Retina (tissue), 1 donor: ENCODE results near the gene CHN2.

Experiments used
- DNase-seq: peaks from one replicate; pipeline ENCODE4 v3.0.0-alpha.2; 2016

The CHN2 gene

GRCh38 chr7:29340696-29341095 lies 146.1 kb downstream of the CHN2 start:
- DNase-seq = no peak

GRCh38 chr7:29341156-29341555 lies 146.6 kb downstream of the CHN2 start:
- DNase-seq = no peak

GRCh38 chr7:29342761-29343160 lies 148.2 kb downstream of the CHN2 start:
- no peak for DNase-seq

- DNase-seq = no peak
Measured at GRCh38 chr7:29343399-29343798, 148.8 kb downstream of the CHN2 start.

- no peak for DNase-seq
Measured at GRCh38 chr7:29344334-29344978, 149.9 kb downstream of the CHN2 start.

GRCh38 chr7:29345590-29345989 lies 151.0 kb downstream of the CHN2 start:
- peak; percentile 34 for DNase-seq

GRCh38 chr7:29346231-29346978 lies 151.8 kb downstream of the CHN2 start:
- no peak for DNase-seq

- DNase-seq = no peak
Measured at GRCh38 chr7:29349362-29349761, 154.8 kb downstream of the CHN2 start.

- DNase-seq = no peak
Measured at GRCh38 chr7:29350351-29350750, 155.8 kb downstream of the CHN2 start.

GRCh38 chr7:29352041-29352440 lies 157.5 kb downstream of the CHN2 start:
- no peak for DNase-seq

- DNase-seq = no peak
Measured at GRCh38 chr7:29353810-29354209, 159.2 kb downstream of the CHN2 start.

- DNase-seq = no peak
Measured at GRCh38 chr7:29354340-29354739, 159.8 kb downstream of the CHN2 start.

GRCh38 chr7:29355388-29355787 lies 160.8 kb downstream of the CHN2 start:
- DNase-seq = no peak

- no peak for DNase-seq
Measured at GRCh38 chr7:29356631-29357030, 162.1 kb downstream of the CHN2 start.

GRCh38 chr7:29359482-29360093 lies 165.0 kb downstream of the CHN2 start:
- no peak for DNase-seq

- no peak for DNase-seq
Measured at GRCh38 chr7:29360633-29361625, 166.4 kb downstream of the CHN2 start.

GRCh38 chr7:29362380-29362779 lies 167.8 kb downstream of the CHN2 start:
- DNase-seq = no peak

GRCh38 chr7:29363636-29364425 lies 169.3 kb downstream of the CHN2 start:
- DNase-seq = no peak

- DNase-seq = no peak
Measured at GRCh38 chr7:29364661-29365060, 170.1 kb downstream of the CHN2 start.

GRCh38 chr7:29365423-29365822 lies 170.8 kb downstream of the CHN2 start:
- DNase-seq = no peak

- no peak for DNase-seq
Measured at GRCh38 chr7:29367784-29368183, 173.2 kb downstream of the CHN2 start.

- DNase-seq = no peak
Measured at GRCh38 chr7:29369909-29370488, 175.4 kb downstream of the CHN2 start.
